ENCODE results near the gene DUXB. TPM values are rescaled to one million over a fixed set of nuclear protein-coding genes. Genes with fewer than 3 reads are reported as not detected.

DUXB gene
- total RNA-seq, 1 experiment from 2014 or later: not detected

DNA sequence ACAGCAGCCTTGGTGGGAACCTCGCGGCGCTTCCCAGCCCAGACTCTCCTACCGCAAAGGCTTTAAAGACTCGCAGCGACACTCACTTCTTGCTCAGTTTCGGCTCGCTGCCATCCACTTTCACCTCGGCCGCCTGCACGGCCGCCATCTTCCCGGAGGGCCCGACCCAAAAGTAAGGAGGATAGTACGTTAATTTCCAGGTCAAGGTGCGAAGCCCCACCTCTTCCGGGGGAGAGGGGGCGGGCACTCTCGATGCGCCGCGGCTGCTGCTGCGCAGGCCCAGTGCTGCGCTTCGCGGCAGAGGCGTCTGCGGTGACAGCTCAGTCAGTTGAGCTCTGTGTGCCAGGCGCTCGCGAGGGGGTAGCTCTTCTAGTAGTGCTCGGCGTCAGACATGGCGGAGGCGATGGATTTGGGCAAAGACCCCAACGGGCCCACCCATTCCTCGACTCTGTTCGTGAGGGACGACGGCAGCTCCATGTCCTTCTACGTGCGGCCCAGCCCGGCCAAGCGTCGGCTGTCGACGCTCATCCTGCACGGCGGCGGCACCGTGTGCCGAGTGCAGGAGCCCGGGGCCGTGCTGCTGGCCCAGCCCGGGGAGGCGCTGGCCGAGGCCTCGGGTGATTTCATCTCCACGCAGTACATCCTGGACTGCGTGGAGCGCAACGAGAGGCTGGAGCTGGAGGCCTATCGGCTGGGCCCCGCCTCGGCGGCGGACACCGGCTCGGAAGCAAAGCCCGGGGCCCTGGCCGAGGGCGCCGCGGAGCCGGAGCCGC, 53.6 kb downstream of the DUXB start, which contains the start of the genes KARS1 and TERF2IP:
KARS1 (minus strand) TSS at position 174 of the 773 bp plus-strand sequence; CDS start at position 148, 26 bp downstream.
TERF2IP (plus strand) TSS at position 282 of the 773 bp plus-strand sequence; CDS start at position 392, 110 bp downstream.
- BruUV-seq (replicated peaks): TSS peak; percentile 38

DNA sequence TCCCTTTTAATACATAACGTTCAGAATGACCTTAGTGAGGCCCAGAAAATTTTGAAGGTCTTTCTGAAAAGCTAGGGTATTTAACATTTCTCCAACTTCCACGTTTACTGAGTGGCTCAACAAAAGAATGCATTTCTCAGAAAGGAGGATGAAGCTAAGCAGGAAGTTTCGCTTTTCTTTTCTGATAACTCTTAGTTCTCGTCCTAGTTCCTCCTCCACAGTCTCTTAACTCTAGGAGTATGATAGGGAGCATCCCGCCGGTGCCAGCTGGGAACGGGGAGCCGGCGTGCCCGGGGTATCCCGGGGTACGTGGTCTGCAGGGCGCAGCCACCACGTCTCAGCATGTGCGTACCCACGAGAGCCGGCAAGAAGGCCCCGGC, 54.2 kb downstream of the DUXB start:
- Mint-ChIP-seq H3K27ac (ENCODE audit: unreplicated experiment) (peak overlapping the region; percentile 98), H3K9me3 (ENCODE audit: unreplicated experiment) (no peaks in the 10 kb centered on the region), H3K27me3 (ENCODE audit: insufficient read depth, unreplicated experiment) (no peaks in the 10 kb centered on the region), H3K4me1 (ENCODE audit: low read depth, unreplicated experiment) (peaks cover 18% of the 10 kb centered on the region), H3K4me3 (ENCODE audit: unreplicated experiment) (peak overlapping the region; percentile 91), H3K36me3 (ENCODE audit: insufficient read depth, unreplicated experiment) (peaks cover 50% of the 10 kb centered on the region)
- CTCF ChIA-PET: interaction anchor here (0.6 to 1.6 kb wide), 7 partner anchors 82 to 142 kb away, joined by 3 to 8 read pairs (median 5); partner anchors contain the start of gene GABARAPL2
- POLR2A ChIA-PET: interaction anchor here (1.0 to 1.9 kb wide), 6 partner anchors 24 to 183 kb away, joined by 3 to 14 read pairs (median 8); partner anchors contain the start of genes ADAT1 and GABARAPL2
- H3K36me3 ChIP-seq (ENCODE audit: control insufficient read depth, insufficient read depth, low read length): no peaks in the 10 kb centered on the region
- intact Hi-C loops (cut with micrococcal nuclease; ENCODE audit: unreplicated experiment): loop anchor here (1.0 to 5.0 kb wide), 5 partner anchors 24 to 1566 kb away; partner anchors contain the start of genes ADAT1 and TMEM231
- TF ChIP-seq, protein P1, sequence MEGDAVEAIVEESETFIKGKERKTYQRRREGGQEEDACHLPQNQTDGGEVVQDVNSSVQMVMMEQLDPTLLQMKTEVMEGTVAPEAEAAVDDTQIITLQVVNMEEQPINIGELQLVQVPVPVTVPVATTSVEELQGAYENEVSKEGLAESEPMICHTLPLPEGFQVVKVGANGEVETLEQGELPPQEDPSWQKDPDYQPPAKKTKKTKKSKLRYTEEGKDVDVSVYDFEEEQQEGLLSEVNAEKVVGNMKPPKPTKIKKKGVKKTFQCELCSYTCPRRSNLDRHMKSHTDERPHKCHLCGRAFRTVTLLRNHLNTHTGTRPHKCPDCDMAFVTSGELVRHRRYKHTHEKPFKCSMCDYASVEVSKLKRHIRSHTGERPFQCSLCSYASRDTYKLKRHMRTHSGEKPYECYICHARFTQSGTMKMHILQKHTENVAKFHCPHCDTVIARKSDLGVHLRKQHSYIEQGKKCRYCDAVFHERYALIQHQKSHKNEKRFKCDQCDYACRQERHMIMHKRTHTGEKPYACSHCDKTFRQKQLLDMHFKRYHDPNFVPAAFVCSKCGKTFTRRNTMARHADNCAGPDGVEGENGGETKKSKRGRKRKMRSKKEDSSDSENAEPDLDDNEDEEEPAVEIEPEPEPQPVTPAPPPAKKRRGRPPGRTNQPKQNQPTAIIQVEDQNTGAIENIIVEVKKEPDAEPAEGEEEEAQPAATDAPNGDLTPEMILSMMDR (IDR thresholded peaks at IDR 0.05; ENCODE audit: insufficient read depth in 1 of 2, low read depth in 1 of 2, low read length in 1 of 2, severe bottlenecking in 1 of 2, unreplicated experiment in 1 of 2): no peak
- H3K9me3 ChIP-seq: no peaks in the 10 kb centered on the region
- H3K4me3 ChIP-seq (ENCODE audit: low read depth, low read length): peak overlapping the region; percentile 97
- no peaks in the 10 kb centered on the region for H3K27me3 ChIP-seq (replicated peaks; ENCODE audit: control insufficient read depth, insufficient read depth, low read length)
- H3K4me1 ChIP-seq: peaks cover 12% of the 10 kb centered on the region
- TSS peak; percentile 64 for BruUV-seq (replicated peaks)
- DNase-seq: no peak

More for the DNA sequence above, 53.6 kb downstream of the DUXB start, which contains the start of the genes KARS1 and TERF2IP:
- Mint-ChIP-seq H3K4me3 (ENCODE audit: unreplicated experiment) (peak within 1 kb of the TSS; percentile 91), H3K4me1 (ENCODE audit: low read depth, unreplicated experiment) (peaks cover 18% of the 10 kb centered on the region), H3K27ac (ENCODE audit: unreplicated experiment) (peak within 1 kb of the TSS; percentile 98), H3K27me3 (ENCODE audit: insufficient read depth, unreplicated experiment) (no peaks in the 10 kb centered on the region), H3K9me3 (ENCODE audit: unreplicated experiment) (no peaks in the 10 kb centered on the region), H3K36me3 (ENCODE audit: insufficient read depth, unreplicated experiment) (peaks cover 45% of the 10 kb centered on the region)
- Histone ChIP-seq H3K36me3 (ENCODE audit: control insufficient read depth, insufficient read depth, low read length) (no peaks in the 10 kb centered on the region), H3K4me3 (ENCODE audit: low read depth, low read length) (peak within 1 kb of the TSS; percentile 97), H3K9me3 (no peaks in the 10 kb centered on the region), H3K27me3 (replicated peaks; ENCODE audit: control insufficient read depth, insufficient read depth, low read length) (no peaks in the 10 kb centered on the region), H3K4me1 (peaks cover 12% of the 10 kb centered on the region)
- CTCF ChIA-PET: interaction anchor here (0.6 to 1.6 kb wide), 7 partner anchors 82 to 142 kb away, joined by 3 to 8 read pairs (median 5); partner anchors contain the start of gene GABARAPL2
- TF ChIP-seq, protein P1 (IDR thresholded peaks at IDR 0.05; ENCODE audit: insufficient read depth in 1 of 2, low read depth in 1 of 2, low read length in 1 of 2, severe bottlenecking in 1 of 2, unreplicated experiment in 1 of 2): no peak
- peak; percentile 93 to 95 for DNase-seq
- POLR2A ChIA-PET: interaction anchor here (1.0 to 1.9 kb wide), 6 partner anchors 25 to 184 kb away, joined by 3 to 14 read pairs (median 8); partner anchors contain the start of genes ADAT1 and GABARAPL2
- intact Hi-C loops (cut with micrococcal nuclease; ENCODE audit: unreplicated experiment): loop anchor here (1.0 to 5.0 kb wide), 5 partner anchors 24 to 1565 kb away; partner anchors contain the start of genes ADAT1 and TMEM231
